ENCODE data around the gene LRRK2.

Gene LRRK2

DNA sequence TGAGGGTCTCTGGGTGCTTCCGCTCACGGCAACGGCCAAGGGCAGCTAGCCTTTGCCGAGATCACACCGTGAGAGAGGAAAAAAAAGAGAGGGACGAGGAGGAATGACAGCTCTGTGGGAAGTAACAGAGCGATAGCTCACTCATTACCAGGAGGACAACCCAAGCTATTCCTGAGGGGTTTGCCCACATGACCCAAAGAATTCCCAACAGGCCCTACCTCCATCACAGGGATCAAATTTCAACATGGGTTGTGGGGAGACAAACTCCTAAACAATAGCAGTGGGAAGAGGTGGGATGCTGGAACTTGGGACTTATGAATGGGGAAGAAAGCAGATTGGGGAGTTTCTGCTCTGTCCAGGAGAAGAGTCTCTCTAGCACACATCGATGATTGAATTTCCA is 180.6 kb downstream of the LRRK2 start:
- no peak overlapping the region for H3K27ac ChIP-seq (ENCODE audit: low read depth, low read length, severe bottlenecking)
- 68 to 93% methylated on average over 6 of the region's 8 CpGs for WGBS, 2 experiments (ENCODE audit: insufficient coverage in 2 of 2)
- H3K9me3 ChIP-seq (ENCODE audit: control insufficient read depth, low read length), result no peaks in the 10 kb centered on the region
- H3K4me1 ChIP-seq (ENCODE audit: control insufficient read depth, insufficient read depth, low read length, poor library complexity, severe bottlenecking), result no peaks in the 10 kb centered on the region
- no peak overlapping the region for H3K4me3 ChIP-seq (ENCODE audit: extremely low read depth, insufficient read depth, low read length, poor library complexity, severe bottlenecking)
- H3K36me3 ChIP-seq (ENCODE audit: control insufficient read depth, insufficient read depth, low read length), result no peaks in the 10 kb centered on the region

Measured in mesodermal cell (in vitro differentiated cells).